ENCODE results near the gene HRAS. TPM values are rescaled to one million over a fixed set of nuclear protein-coding genes. Genes with fewer than 3 reads are reported as not detected.

HRAS gene
- total and polyA plus RNA-seq, 10 of the 15 experiments (the other 5 are each of a cell fraction or from before 2014, with no cell fraction given), result 2.8 to 72.4 (median 31.7) TPM

DNA sequence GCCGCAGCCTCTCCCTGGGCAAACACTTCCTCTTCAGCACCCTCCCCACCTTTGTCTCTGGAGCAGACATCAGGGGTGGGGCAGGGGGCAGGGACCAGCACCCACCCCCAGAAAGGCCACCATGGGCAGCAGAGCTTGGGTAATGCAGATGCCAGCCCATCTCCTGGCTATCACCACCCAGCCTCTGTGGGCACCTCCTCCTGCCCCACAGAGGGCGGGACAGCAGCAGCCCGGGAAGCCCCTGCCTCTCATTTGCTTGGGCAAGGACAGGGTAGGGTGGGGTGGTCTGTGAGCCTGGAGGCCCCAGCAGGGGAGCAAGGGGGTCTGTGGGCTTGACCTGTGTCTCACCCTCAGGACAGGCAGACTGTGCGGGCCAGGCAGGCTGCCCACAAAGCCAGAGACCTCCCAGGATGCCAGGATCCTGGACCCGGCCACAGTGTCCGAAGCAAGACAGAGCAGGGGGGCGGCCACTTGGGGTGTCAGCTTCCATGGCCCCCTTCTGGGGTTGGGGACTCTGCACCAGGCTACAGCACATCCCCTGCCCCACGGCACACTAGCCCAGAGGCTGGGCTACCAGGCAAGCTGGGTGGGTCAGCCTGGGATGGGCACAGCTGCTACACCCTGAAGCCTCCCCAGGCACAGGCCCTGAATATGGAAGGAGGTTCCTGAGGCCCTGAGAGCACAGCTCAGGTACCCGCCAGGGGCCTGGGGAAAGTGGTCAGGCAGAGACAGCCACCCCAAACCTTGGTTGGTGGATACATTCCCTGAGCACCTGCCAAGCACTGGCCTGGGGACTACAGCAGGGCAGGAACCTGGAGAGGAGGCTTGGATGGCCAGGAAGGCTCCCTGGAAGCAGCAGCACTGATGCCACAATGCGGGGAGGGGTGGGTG lies 32.8 kb downstream of the HRAS start (continued):
- TF ChIP-seq, protein P1, sequence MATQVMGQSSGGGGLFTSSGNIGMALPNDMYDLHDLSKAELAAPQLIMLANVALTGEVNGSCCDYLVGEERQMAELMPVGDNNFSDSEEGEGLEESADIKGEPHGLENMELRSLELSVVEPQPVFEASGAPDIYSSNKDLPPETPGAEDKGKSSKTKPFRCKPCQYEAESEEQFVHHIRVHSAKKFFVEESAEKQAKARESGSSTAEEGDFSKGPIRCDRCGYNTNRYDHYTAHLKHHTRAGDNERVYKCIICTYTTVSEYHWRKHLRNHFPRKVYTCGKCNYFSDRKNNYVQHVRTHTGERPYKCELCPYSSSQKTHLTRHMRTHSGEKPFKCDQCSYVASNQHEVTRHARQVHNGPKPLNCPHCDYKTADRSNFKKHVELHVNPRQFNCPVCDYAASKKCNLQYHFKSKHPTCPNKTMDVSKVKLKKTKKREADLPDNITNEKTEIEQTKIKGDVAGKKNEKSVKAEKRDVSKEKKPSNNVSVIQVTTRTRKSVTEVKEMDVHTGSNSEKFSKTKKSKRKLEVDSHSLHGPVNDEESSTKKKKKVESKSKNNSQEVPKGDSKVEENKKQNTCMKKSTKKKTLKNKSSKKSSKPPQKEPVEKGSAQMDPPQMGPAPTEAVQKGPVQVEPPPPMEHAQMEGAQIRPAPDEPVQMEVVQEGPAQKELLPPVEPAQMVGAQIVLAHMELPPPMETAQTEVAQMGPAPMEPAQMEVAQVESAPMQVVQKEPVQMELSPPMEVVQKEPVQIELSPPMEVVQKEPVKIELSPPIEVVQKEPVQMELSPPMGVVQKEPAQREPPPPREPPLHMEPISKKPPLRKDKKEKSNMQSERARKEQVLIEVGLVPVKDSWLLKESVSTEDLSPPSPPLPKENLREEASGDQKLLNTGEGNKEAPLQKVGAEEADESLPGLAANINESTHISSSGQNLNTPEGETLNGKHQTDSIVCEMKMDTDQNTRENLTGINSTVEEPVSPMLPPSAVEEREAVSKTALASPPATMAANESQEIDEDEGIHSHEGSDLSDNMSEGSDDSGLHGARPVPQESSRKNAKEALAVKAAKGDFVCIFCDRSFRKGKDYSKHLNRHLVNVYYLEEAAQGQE (IDR thresholded peaks at IDR 0.05; ENCODE audit: low read depth, low read length), result no peak
- no peak for TF ChIP-seq JUNB (IDR thresholded peaks at IDR 0.05)
- no peak for TF ChIP-seq STAT1 (conservative IDR thresholded peaks at IDR 0.05)
- TF ChIP-seq, protein P2, sequence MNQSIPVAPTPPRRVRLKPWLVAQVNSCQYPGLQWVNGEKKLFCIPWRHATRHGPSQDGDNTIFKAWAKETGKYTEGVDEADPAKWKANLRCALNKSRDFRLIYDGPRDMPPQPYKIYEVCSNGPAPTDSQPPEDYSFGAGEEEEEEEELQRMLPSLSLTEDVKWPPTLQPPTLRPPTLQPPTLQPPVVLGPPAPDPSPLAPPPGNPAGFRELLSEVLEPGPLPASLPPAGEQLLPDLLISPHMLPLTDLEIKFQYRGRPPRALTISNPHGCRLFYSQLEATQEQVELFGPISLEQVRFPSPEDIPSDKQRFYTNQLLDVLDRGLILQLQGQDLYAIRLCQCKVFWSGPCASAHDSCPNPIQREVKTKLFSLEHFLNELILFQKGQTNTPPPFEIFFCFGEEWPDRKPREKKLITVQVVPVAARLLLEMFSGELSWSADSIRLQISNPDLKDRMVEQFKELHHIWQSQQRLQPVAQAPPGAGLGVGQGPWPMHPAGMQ (IDR thresholded peaks at IDR 0.05; ENCODE audit: borderline replicate concordance), result no peak
- TF ChIP-seq EP300 (IDR thresholded peaks at IDR 0.05; ENCODE audit: borderline replicate concordance in 1 of 2, control insufficient read depth in 1 of 2, low read depth in 2 of 2, low read length in 2 of 2), result no peak
- no peak for TF ChIP-seq RAD51 (IDR thresholded peaks at IDR 0.05)
- TF ChIP-seq IKZF1 (conservative IDR thresholded peaks at IDR 0.05), result no peak
- TF ChIP-seq NFXL1 (IDR thresholded peaks at IDR 0.05; ENCODE audit: borderline replicate concordance), result no peak
- TF ChIP-seq NR2F1 (conservative IDR thresholded peaks at IDR 0.05), result no peak
